Endodermal cell (in vitro differentiated cells): ENCODE data around the gene UBE2Q1. TPM values are rescaled to one million over a fixed set of nuclear protein-coding genes. Genes with fewer than 3 reads are reported as not detected.
A peak's percentile ranks its signal among the peaks of the same experiment; 100 is the strongest.

Experiments
- DNase-seq: peaks from one replicate; pipeline ENCODE4 v3.0.0-alpha.2; 2017
- H3K27ac ChIP-seq: 2 replicates; pipeline ENCODE4 v1.5.1; 2013; ENCODE audit warnings: mild to moderate bottlenecking, low read depth, low read length, moderate library complexity
- H3K27me3 ChIP-seq: 2 replicates; pipeline ENCODE4 v1.6.1; 2013; ENCODE audit warnings: mild to moderate bottlenecking, low read length, moderate library complexity; ENCODE audit not compliant: insufficient read depth, control insufficient read depth, poor library complexity, severe bottlenecking
- H3K36me3 ChIP-seq: 2 replicates; pipeline ENCODE4 v1.7.0; 2013; ENCODE audit warnings: mild to moderate bottlenecking, low read length, moderate library complexity; ENCODE audit not compliant: control insufficient read depth, insufficient read depth
- H3K4me1 ChIP-seq: one replicate; pipeline ENCODE4 v1.7.0; 2013; ENCODE audit warnings: low read length; ENCODE audit not compliant: control insufficient read depth, insufficient read depth
- H3K4me3 ChIP-seq: 2 replicates; pipeline ENCODE4 v1.5.1; 2013; ENCODE audit warnings: mild to moderate bottlenecking, low read length, moderate library complexity
- H3K9ac ChIP-seq: 2 replicates; pipeline ENCODE4 v1.6.1; 2013; ENCODE audit warnings: mild to moderate bottlenecking, low read length, moderate library complexity; ENCODE audit not compliant: poor library complexity, severe bottlenecking; ENCODE audit errors: extremely low read depth
- H3K9me3 ChIP-seq: 2 replicates; pipeline ENCODE4 v1.6.1; 2013; ENCODE audit warnings: mild to moderate bottlenecking, low read length, moderate library complexity; ENCODE audit not compliant: control insufficient read depth
- H3K27ac Mint-ChIP-seq: 2 replicates; pipeline ENCODE4 v1.8.0; 2020; ENCODE audit warnings: mixed read lengths
- H3K27me3 Mint-ChIP-seq: 2 replicates; pipeline ENCODE4 v1.8.0; 2021; ENCODE audit warnings: mild to moderate bottlenecking, mixed read lengths; ENCODE audit not compliant: insufficient read depth
- H3K36me3 Mint-ChIP-seq: 2 replicates; pipeline ENCODE4 v1.8.0; 2020; ENCODE audit warnings: low read depth, mixed read lengths
- H3K4me1 Mint-ChIP-seq: 2 replicates; pipeline ENCODE4 v1.8.0; 2020; ENCODE audit warnings: mixed read lengths
- H3K4me3 Mint-ChIP-seq: 2 replicates; pipeline ENCODE4 v1.8.0; 2020; ENCODE audit warnings: mild to moderate bottlenecking, moderate library complexity, mixed read lengths
- H3K9me3 Mint-ChIP-seq: 2 replicates; pipeline ENCODE4 v1.8.0; 2020; ENCODE audit warnings: mild to moderate bottlenecking, mixed read lengths
- WGBS, 2 experiments: methylation state at CpG; one replicate each; pipeline versions ENCODE4 v1.1.5 to v1.1.7; 2013; ENCODE audit warnings: missing lambda C conversion rate in 2 of 2, mixed read lengths in 1 of 2; ENCODE audit not compliant: insufficient coverage in 1 of 2, insufficient read length in 1 of 2; 5-methylcytosine and 5-hydroxymethylcytosine counted together
- total RNA-seq, 2 donors: library from RNA; stranded (reverse); fragmentation: NEBNext Ultra II Directional in 1 of 2; extraction: Animal tissue kit (Norgen Biotek cat#: 25700) in 1 of 2; gene quantifications; 2 replicates in 1 of 2; 3 replicates in 1 of 2; pipeline ENCODE4 v1.2.1, GENCODE V29; 2021
- TF ChIP-seq, protein P1 (sequence below): fragments of 200-600 bp; sonication (generic); conservative IDR thresholded peaks from 2 replicates; pipeline ENCODE4 v1.5.0; 2021; ENCODE audit warnings: antibody characterized with exemption, mild to moderate bottlenecking

The UBE2Q1 gene
- total RNA-seq, 2 donors from 2014 or later: 83.0 to 94.7 TPM

- H3K27ac ChIP-seq: no peak overlapping the region
- H3K27me3 Mint-ChIP-seq: peaks cover 14% of the 10 kb centered on the region
- no peaks in the 10 kb centered on the region for H3K9me3 Mint-ChIP-seq
- no peak overlapping the region for H3K4me3 Mint-ChIP-seq
- H3K4me1 ChIP-seq: peaks cover 10% of the 10 kb centered on the region
- WGBS, 2 experiments: 95% methylated on average over 3 of the region's 3 CpGs; no CpG with 5 or more reads in 1 of the 2 experiments
- H3K36me3 Mint-ChIP-seq: peaks cover 66% of the 10 kb centered on the region
- TF ChIP-seq, protein P1, sequence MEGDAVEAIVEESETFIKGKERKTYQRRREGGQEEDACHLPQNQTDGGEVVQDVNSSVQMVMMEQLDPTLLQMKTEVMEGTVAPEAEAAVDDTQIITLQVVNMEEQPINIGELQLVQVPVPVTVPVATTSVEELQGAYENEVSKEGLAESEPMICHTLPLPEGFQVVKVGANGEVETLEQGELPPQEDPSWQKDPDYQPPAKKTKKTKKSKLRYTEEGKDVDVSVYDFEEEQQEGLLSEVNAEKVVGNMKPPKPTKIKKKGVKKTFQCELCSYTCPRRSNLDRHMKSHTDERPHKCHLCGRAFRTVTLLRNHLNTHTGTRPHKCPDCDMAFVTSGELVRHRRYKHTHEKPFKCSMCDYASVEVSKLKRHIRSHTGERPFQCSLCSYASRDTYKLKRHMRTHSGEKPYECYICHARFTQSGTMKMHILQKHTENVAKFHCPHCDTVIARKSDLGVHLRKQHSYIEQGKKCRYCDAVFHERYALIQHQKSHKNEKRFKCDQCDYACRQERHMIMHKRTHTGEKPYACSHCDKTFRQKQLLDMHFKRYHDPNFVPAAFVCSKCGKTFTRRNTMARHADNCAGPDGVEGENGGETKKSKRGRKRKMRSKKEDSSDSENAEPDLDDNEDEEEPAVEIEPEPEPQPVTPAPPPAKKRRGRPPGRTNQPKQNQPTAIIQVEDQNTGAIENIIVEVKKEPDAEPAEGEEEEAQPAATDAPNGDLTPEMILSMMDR: no peak
- no peak overlapping the region for H3K4me3 ChIP-seq
- H3K27ac Mint-ChIP-seq: no peak overlapping the region
- H3K9ac ChIP-seq: peak overlapping the region; percentile 3
- DNase-seq: no peak
- H3K36me3 ChIP-seq: peaks cover 68% of the 10 kb centered on the region
- H3K4me1 Mint-ChIP-seq: peaks cover 18% of the 10 kb centered on the region
- H3K27me3 ChIP-seq: no peaks in the 10 kb centered on the region
- H3K9me3 ChIP-seq: no peaks in the 10 kb centered on the region
These were observed 41.2 kb upstream of the UBE2Q1 start for GRCh38 chr1:154599658-154600057.

- Histone ChIP-seq H3K27me3 (no peaks in the 10 kb centered on the region), H3K9ac (peak overlapping the region; percentile 6), H3K36me3 (peaks cover 72% of the 10 kb centered on the region), H3K9me3 (no peaks in the 10 kb centered on the region), H3K4me3 (peak overlapping the region; percentile 52), H3K27ac (no peak overlapping the region), H3K4me1 (peaks cover 10% of the 10 kb centered on the region)
- Mint-ChIP-seq H3K27ac (no peak overlapping the region), H3K36me3 (peaks cover 71% of the 10 kb centered on the region), H3K27me3 (peaks cover 8% of the 10 kb centered on the region), H3K9me3 (no peaks in the 10 kb centered on the region), H3K4me3 (no peak overlapping the region), H3K4me1 (peaks cover 18% of the 10 kb centered on the region)
- WGBS, 2 experiments: 78 to 100% methylated on average over 1 to 3 of the region's 3 CpGs
- TF ChIP-seq, protein P1: no peak
- no peak for DNase-seq
These were observed 40.6 kb upstream of the UBE2Q1 start for GRCh38 chr1:154598871-154599635.

DNA sequence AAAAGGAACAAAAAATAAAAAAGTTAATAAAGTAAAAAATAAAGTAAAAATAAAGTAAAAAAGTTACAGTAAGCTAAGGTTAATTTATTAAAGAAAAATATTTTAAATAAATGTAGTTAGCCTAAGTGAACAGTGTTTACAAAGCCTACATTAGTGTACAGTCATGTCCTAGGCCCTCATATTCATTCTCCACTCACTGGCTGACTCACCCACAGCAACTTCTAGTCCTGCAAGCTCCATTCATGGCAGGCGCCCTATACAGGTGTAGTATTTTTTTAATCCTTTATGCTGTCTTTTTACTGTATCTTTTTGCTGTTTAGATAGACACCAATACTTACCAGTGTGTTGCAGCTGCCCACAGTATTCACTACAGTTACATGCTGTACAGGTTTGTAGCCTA is 37.2 kb upstream of the UBE2Q1 start:
- Histone ChIP-seq H3K9ac (no peak overlapping the region), H3K4me1 (peaks cover 10% of the 10 kb centered on the region), H3K4me3 (no peak overlapping the region), H3K36me3 (peaks cover 76% of the 10 kb centered on the region), H3K27me3 (no peaks in the 10 kb centered on the region), H3K9me3 (no peaks in the 10 kb centered on the region), H3K27ac (no peak overlapping the region)
- TF ChIP-seq, protein P1: no peak
- WGBS, 2 experiments: 100% methylated on average over 1 of the region's 1 CpG; no CpG with 5 or more reads in 1 of the 2 experiments
- no peaks in the 10 kb centered on the region for H3K9me3 Mint-ChIP-seq
- peaks cover 18% of the 10 kb centered on the region for H3K4me1 Mint-ChIP-seq
- H3K36me3 Mint-ChIP-seq: peaks cover 75% of the 10 kb centered on the region
- no peak overlapping the region for H3K27ac Mint-ChIP-seq
- no peaks in the 10 kb centered on the region for H3K27me3 Mint-ChIP-seq
- DNase-seq: no peak
- no peak overlapping the region for H3K4me3 Mint-ChIP-seq
